Sigmoid colon (tissue), 4 donors: ENCODE measurements around the gene SDK2.
A peak's percentile ranks its signal among the peaks of the same experiment; 100 is the strongest.

Experiments
- EP300 ChIP-seq, 4 donors: sonication (generic); formaldehyde crosslinking; IDR thresholded peaks; one replicate each; pipeline ENCODE4 v1.6.1; 2017; ENCODE audit warnings: antibody characterized with exemption in 4 of 4
- POLR2A ChIP-seq, 2 donors: fragments of 450-650 bp; IDR thresholded peaks; one replicate each; pipeline ENCODE4 v1.6.1; 2016; ENCODE audit warnings: antibody characterized with exemption in 2 of 2, mild to moderate bottlenecking in 2 of 2, moderate library complexity in 2 of 2
- POLR2AphosphoS5 ChIP-seq, 4 donors: sonication (generic); formaldehyde crosslinking; IDR thresholded peaks; one replicate each; pipeline ENCODE4 v1.6.1; 2017; ENCODE audit warnings: antibody characterized with exemption in 4 of 4
- TF ChIP-seq, protein P1 (sequence below), 4 experiments: fragments of 450-650 bp in 3 of 4; fragments of 200-600 bp in 1 of 4; IDR thresholded peaks; one replicate each; pipeline ENCODE4 v1.5.1; 2016 to 2019; ENCODE audit warnings: antibody characterized with exemption in 4 of 4, mild to moderate bottlenecking in 3 of 4, moderate library complexity in 2 of 4

DNA sequence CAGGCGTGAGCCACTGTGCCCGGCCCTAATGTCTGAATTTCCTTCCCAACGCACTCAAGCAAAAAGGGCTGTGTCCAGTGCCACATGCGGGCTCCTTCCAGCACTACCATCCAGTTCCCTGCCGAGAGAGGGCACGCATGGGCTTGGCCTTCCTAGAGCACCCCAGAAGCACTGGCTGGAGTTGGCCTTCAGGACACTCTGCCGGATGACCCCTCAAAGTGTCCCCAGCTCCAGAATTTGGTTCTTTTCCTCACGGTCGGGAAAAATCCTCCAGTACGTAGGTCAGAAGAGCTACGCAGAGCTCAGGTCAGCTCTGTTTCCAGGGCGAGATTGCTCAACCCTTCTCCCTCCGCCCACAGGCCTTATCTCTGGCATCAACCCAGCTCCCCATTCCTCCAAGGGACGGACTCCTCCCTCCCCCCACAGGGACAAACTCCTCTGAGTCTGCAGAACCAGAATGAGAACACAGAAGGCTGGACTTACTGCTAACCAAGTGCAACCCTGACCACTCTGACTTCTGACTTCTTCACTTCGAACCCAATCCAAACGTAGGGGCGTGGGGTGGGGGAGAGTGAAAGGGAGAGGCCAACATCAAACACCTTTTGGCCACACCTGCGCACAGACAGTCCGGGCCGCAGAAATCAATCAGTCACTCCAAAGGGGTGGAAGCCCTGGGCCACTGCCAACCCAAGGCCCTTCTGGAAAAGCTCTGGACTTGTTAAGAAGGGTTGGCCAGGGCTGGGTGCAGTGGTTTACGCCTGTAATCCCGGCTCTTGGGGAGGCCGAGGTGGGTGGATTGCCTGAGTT lies 336.0 kb downstream of the SDK2 start:
- TF ChIP-seq, protein P1, sequence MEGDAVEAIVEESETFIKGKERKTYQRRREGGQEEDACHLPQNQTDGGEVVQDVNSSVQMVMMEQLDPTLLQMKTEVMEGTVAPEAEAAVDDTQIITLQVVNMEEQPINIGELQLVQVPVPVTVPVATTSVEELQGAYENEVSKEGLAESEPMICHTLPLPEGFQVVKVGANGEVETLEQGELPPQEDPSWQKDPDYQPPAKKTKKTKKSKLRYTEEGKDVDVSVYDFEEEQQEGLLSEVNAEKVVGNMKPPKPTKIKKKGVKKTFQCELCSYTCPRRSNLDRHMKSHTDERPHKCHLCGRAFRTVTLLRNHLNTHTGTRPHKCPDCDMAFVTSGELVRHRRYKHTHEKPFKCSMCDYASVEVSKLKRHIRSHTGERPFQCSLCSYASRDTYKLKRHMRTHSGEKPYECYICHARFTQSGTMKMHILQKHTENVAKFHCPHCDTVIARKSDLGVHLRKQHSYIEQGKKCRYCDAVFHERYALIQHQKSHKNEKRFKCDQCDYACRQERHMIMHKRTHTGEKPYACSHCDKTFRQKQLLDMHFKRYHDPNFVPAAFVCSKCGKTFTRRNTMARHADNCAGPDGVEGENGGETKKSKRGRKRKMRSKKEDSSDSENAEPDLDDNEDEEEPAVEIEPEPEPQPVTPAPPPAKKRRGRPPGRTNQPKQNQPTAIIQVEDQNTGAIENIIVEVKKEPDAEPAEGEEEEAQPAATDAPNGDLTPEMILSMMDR (IDR thresholded peaks at IDR 0.05) = no peak
- TF ChIP-seq POLR2A (IDR thresholded peaks at IDR 0.05) = peak in 1 of 2 donors; percentile 9
- peak; percentile 57 to 73 (median 64) for TF ChIP-seq POLR2AphosphoS5 (IDR thresholded peaks at IDR 0.05)
- no peak for TF ChIP-seq EP300 (IDR thresholded peaks at IDR 0.05)
